K562 (cell line): ENCODE results near the gene HS3ST4. TPM values are rescaled to one million over a fixed set of nuclear protein-coding genes. Genes with fewer than 3 reads are reported as not detected.

Experiments used
- ATAC-seq: fragments of 200-7000 bp; cut with Tn5 transposase; 3 replicates; pipeline ENCODE4 v1.9.1; 2020; ENCODE audit warnings: moderate library complexity
- BruUV-seq: library from RNA; stranded (reverse); fragments of 400-500 nt; replicated peaks from 2 replicates; lab custom pipeline; 2021; lab: Mats Ljungman, UMichigan
- CTCF ChIA-PET: fragments of 300-600 bp; formaldehyde crosslinking; extraction: SDS; loops from one replicate; lab custom pipeline; 2021; ENCODE audit warnings: low intra/inter-chr PET ratio; lab: Yijun Ruan, JAX
- POLR2A ChIA-PET: fragments of 300-600, 350-650 bp; sonication (Branson Sonifier 250); formaldehyde crosslinking; extraction: SDS; loops from one replicate; lab custom pipeline; 2021; ENCODE audit warnings: antibody characterized with exemption, inconsistent platforms; lab: Yijun Ruan, JAX
- DNase-seq, 4 experiments: peaks; one replicate each; pipeline versions ENCODE4 v3.0.0 to v3.0.0-alpha.2; 2011 to 2018; ENCODE audit warnings: low spot score in 3 of 4, mixed read lengths in 3 of 4; ENCODE audit errors: extremely low read depth in 1 of 4
- FAIRE-seq: peaks from 2 replicates; lab custom pipeline; 2011; peaks lifted over from hg19 to GRCh38; lab: Jason Lieb, UNC
- H2AFZ ChIP-seq: 2 replicates; pipeline ENCODE4 v1.6.0; 2011; ENCODE audit warnings: low read depth, low read length, control low read depth, inconsistent platforms
- H3K27ac ChIP-seq: fragments of 200-600 bp; 3 replicates; pipeline ENCODE4 v1.8.0; 2011; ENCODE audit warnings: low read depth, mild to moderate bottlenecking, control low read depth, inconsistent platforms, low read length, moderate library complexity, mixed read lengths; ENCODE audit errors: extremely low read depth
- H3K27me3 ChIP-seq, 2 experiments: fragments of 300-600 bp in 1 of 2; 2 replicates in 1 of 2; 3 replicates in 1 of 2; pipeline versions ENCODE4 v1.6.0 to v1.8.0; 2011; ENCODE audit warnings: inconsistent platforms in 2 of 2, low read length in 2 of 2, mild to moderate bottlenecking in 1 of 2, mixed read lengths in 1 of 2, moderate library complexity in 1 of 2; ENCODE audit not compliant: control insufficient read depth in 2 of 2, insufficient read depth in 2 of 2
- H3K36me3 ChIP-seq: fragments of 300-600 bp; 3 replicates; pipeline ENCODE4 v1.8.0; 2011; ENCODE audit warnings: mild to moderate bottlenecking, low read length, inconsistent platforms; ENCODE audit not compliant: control insufficient read depth, insufficient read depth
- H3K4me1 ChIP-seq, 2 experiments: fragments of 200-600 bp in 1 of 2; replicated peaks in 1 of 2; 2 replicates in 1 of 2; 3 replicates in 1 of 2; pipeline versions ENCODE4 v1.5.1 to v1.8.0; 2011; ENCODE audit warnings: inconsistent platforms in 2 of 2, low read length in 2 of 2, mild to moderate bottlenecking in 1 of 2, mixed read lengths in 1 of 2, moderate library complexity in 1 of 2; ENCODE audit not compliant: control insufficient read depth in 2 of 2, insufficient read depth in 2 of 2
- H3K4me2 ChIP-seq: 2 replicates; pipeline ENCODE4 v1.6.1; 2011; ENCODE audit warnings: low read length, control low read depth, inconsistent platforms, mixed read lengths; ENCODE audit not compliant: insufficient read depth
- H3K4me3 ChIP-seq: fragments of 200-600 bp; sonication (generic), shearing (Covaris generic); 2 replicates; pipeline ENCODE4 v1.5.1; 2016; ENCODE audit warnings: control low read depth, inconsistent platforms
- H3K79me2 ChIP-seq: fragments of 200-600 bp; 3 replicates; pipeline ENCODE4 v1.8.0; 2011; ENCODE audit warnings: low read length, inconsistent platforms; ENCODE audit not compliant: control insufficient read depth, insufficient read depth
- H3K9ac ChIP-seq, 2 experiments: 2 replicates each; pipeline versions ENCODE4 v1.6.0 to v1.6.1; 2011; ENCODE audit warnings: low read depth in 2 of 2, low read length in 2 of 2, control low read depth in 1 of 2, inconsistent platforms in 1 of 2, mild to moderate bottlenecking in 1 of 2, mixed read lengths in 1 of 2; ENCODE audit not compliant: insufficient read depth in 1 of 2
- H3K9me1 ChIP-seq: one replicate; pipeline ENCODE4 v1.6.0; 2011; ENCODE audit warnings: inconsistent platforms, mild to moderate bottlenecking, low read length, moderate library complexity; ENCODE audit not compliant: control insufficient read depth, insufficient read depth
- H3K9me3 ChIP-seq: replicated peaks from 2 replicates; pipeline ENCODE4 v1.5.1; 2011; ENCODE audit warnings: low read depth, low read length, inconsistent platforms; ENCODE audit not compliant: control insufficient read depth, insufficient read depth
- H4K20me1 ChIP-seq: replicated peaks from 2 replicates; pipeline ENCODE4 v1.6.1; 2011; ENCODE audit warnings: low read length, inconsistent platforms, mixed read lengths; ENCODE audit not compliant: control insufficient read depth, insufficient read depth
- HCFC1 ChIP-seq: IDR thresholded peaks from 2 replicates; pipeline ENCODE4 v1.6.1; 2012; ENCODE audit warnings: low read depth, low read length, improper control_type of control experiment
- HSF4 ChIP-seq: fragments of 250-450 bp; sonication (Bioruptor Pico); IDR thresholded peaks from 2 replicates; pipeline ENCODE4 v2.1.2; 2022; ENCODE audit warnings: mild to moderate bottlenecking, moderate library complexity, borderline replicate concordance
- KDM1A ChIP-seq, 2 experiments: fragments of 450-650 bp; IDR thresholded peaks; 2 replicates each; pipeline ENCODE4 v1.6.1; 2016; ENCODE audit warnings: mild to moderate bottlenecking in 2 of 2
- LEF1 ChIP-seq: fragments of 450-650 bp; IDR thresholded peaks from 2 replicates; pipeline ENCODE4 v1.6.1; 2016; ENCODE audit warnings: mild to moderate bottlenecking
- NR2C1 ChIP-seq, 2 experiments: fragments of 450-650 bp; IDR thresholded peaks; 2 replicates each; pipeline ENCODE4 v1.6.1; 2017; ENCODE audit warnings: mild to moderate bottlenecking in 2 of 2, antibody characterized with exemption in 1 of 2, inconsistent platforms in 1 of 2, missing compliant biosample characterization in 1 of 2, missing genetic modification characterization in 1 of 2
- RB1 ChIP-seq: fragments of 450-650 bp; IDR thresholded peaks from 2 replicates; pipeline ENCODE4 v1.6.1; 2017; ENCODE audit warnings: low read depth, mild to moderate bottlenecking
- RHOXF2B ChIP-seq: fragments of 250-450 bp; sonication (Bioruptor Pico); conservative IDR thresholded peaks from 2 replicates; pipeline ENCODE4 v1.5.1; 2021
- SAP30 ChIP-seq: fragments of 200-600 bp; sonication (generic); IDR thresholded peaks from 2 replicates; pipeline ENCODE4 v1.6.1; 2012; ENCODE audit warnings: borderline replicate concordance, low read depth, mild to moderate bottlenecking, moderate library complexity, low read length, control low read depth, inconsistent platforms; ENCODE audit not compliant: insufficient read depth, poor library complexity, severe bottlenecking
- SMARCC2 ChIP-seq: fragments of 450-650 bp; IDR thresholded peaks from 2 replicates; pipeline ENCODE4 v1.6.1; 2017; ENCODE audit warnings: antibody characterized with exemption, moderate library complexity, mild to moderate bottlenecking, low read depth
- YY1 ChIP-seq, 3 experiments: IDR thresholded peaks; 2 replicates each; pipeline ENCODE4 v1.6.1; 2011; ENCODE audit warnings: low read length in 2 of 3, mild to moderate bottlenecking in 2 of 3, moderate library complexity in 2 of 3, borderline replicate concordance in 1 of 3, control low read depth in 1 of 3, low read depth in 1 of 3; ENCODE audit not compliant: insufficient read depth in 3 of 3, insufficient replicate concordance in 2 of 3, control insufficient read depth in 1 of 3, insufficient read length in 1 of 3; ENCODE audit errors: extremely low read depth in 1 of 3
- ZKSCAN8 ChIP-seq: fragments of 200-800 bp; sonication (Bioruptor generic); IDR thresholded peaks from 2 replicates; pipeline ENCODE4 v1.6.1; 2016; ENCODE audit warnings: missing genetic modification characterization, missing compliant biosample characterization
- ZNF133 ChIP-seq: fragments of 250-450 bp; sonication (Bioruptor Pico); IDR thresholded peaks from 2 replicates; pipeline ENCODE4 v1.4.0; 2020; ENCODE audit warnings: mild to moderate bottlenecking
- ZNF280B ChIP-seq: fragments of 250-450 bp; sonication (Bioruptor Pico); IDR thresholded peaks from 2 replicates; pipeline ENCODE4 v1.5.1; 2021; ENCODE audit warnings: mild to moderate bottlenecking
- ZNF408 ChIP-seq: fragments of 250-450 bp; sonication (Bioruptor Pico); IDR thresholded peaks from 2 replicates; pipeline ENCODE4 v1.4.0; 2020; ENCODE audit warnings: low read depth, mild to moderate bottlenecking, moderate library complexity
- WGBS: fragments of 100-300 bp; shearing (Covaris generic); methylation state at CpG from one replicate; pipeline ENCODE4 v1.1.6; 2016; ENCODE audit warnings: low coverage, mixed read lengths; ENCODE audit not compliant: insufficient coverage; ENCODE audit errors: missing lambda C conversion rate; 5-methylcytosine and 5-hydroxymethylcytosine counted together
- in situ Hi-C: fragments of 300-500 bp; cut with MboI; formaldehyde crosslinking; loops from 4 replicates; pipeline ENCODE4 v1.15.0; 2018; ENCODE audit warnings: inconsistent platforms, mixed read lengths
- intact Hi-C: fragments of 100-400 bp; cut with micrococcal nuclease; formaldehyde crosslinking; loops from 2 replicates; pipeline ENCODE4 v1.14.2; 2022
- polyA plus RNA-seq, 8 experiments: library from polyadenylated mRNA; depleted of rRNA in 4 of 8; stranded (reverse) in 5 of 8; unstranded in 3 of 8; fragments of >200 nt; fragmentation: Nextera tagmentation in 2 of 8; fragmentation: Illumina TruSeq in 1 of 8; extraction: Ambion mirVana in 2 of 8; extraction: Trizol in 1 of 8; gene quantifications; 2 replicates each; pipeline versions ENCODE4 v1.2.1 to v1.2.3, GENCODE V29; 2011 to 2014; ENCODE audit warnings: inconsistent platforms in 1 of 8, missing spikeins in 1 of 8
- total RNA-seq, 7 experiments: library from RNA; depleted of rRNA in 6 of 7; stranded (reverse); fragments of >200 nt in 6 of 7; fragmentation: Illumina TruSeq in 2 of 7; extraction: Trizol in 2 of 7; gene quantifications; 2 replicates each; pipeline versions ENCODE4 v1.2.1 to v1.2.3, GENCODE V29; 2011 to 2021; ENCODE audit warnings: low replicate concordance in 1 of 7
- TF ChIP-seq, protein P1 (sequence below): fragments of 250-450 bp; sonication (Bioruptor Pico); IDR thresholded peaks from 2 replicates; pipeline ENCODE4 v1.8.0; 2021; ENCODE audit warnings: moderate library complexity, mild to moderate bottlenecking, inconsistent platforms
- TF ChIP-seq, protein P2 (sequence below): fragments of 250-450 bp; sonication (Bioruptor Pico); IDR thresholded peaks from 2 replicates; pipeline ENCODE4 v1.5.0; 2021; ENCODE audit warnings: mild to moderate bottlenecking, moderate library complexity

HS3ST4 gene
- total and polyA plus RNA-seq, 9 of the 15 experiments (the other 6 are each of a cell fraction or from before 2014, with no cell fraction given), result not detected

GRCh38 chr16:25828510-25828909 is 136.8 kb downstream of the HS3ST4 start:
- ChIA-PET POLR2A (interaction anchor here (0.6 kb wide), 1 partner anchor 124 kb away, joined by 3 read pairs; no protein-coding TSS in a partner anchor), CTCF (no interaction called here)
- TF ChIP-seq ZNF280B (CRISPR knock-in tag), result no peak
- TF ChIP-seq HSF4 (CRISPR knock-in tag), result no peak
- TF ChIP-seq HCFC1, result no peak
- TF ChIP-seq, protein P1, sequence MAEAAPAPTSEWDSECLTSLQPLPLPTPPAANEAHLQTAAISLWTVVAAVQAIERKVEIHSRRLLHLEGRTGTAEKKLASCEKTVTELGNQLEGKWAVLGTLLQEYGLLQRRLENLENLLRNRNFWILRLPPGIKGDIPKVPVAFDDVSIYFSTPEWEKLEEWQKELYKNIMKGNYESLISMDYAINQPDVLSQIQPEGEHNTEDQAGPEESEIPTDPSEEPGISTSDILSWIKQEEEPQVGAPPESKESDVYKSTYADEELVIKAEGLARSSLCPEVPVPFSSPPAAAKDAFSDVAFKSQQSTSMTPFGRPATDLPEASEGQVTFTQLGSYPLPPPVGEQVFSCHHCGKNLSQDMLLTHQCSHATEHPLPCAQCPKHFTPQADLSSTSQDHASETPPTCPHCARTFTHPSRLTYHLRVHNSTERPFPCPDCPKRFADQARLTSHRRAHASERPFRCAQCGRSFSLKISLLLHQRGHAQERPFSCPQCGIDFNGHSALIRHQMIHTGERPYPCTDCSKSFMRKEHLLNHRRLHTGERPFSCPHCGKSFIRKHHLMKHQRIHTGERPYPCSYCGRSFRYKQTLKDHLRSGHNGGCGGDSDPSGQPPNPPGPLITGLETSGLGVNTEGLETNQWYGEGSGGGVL (CRISPR knock-in tag), result no peak
- no peak for TF ChIP-seq ZNF408 (CRISPR knock-in tag)
- TF ChIP-seq YY1 (IDR thresholded peaks at IDR 0.05; ENCODE audit: borderline replicate concordance in 1 of 3, control insufficient read depth in 1 of 3, extremely low read depth in 1 of 3, insufficient read depth in 3 of 3, insufficient read length in 1 of 3, insufficient replicate concordance in 2 of 3, low read depth in 1 of 3, low read length in 2 of 3), result no peak
- TF ChIP-seq KDM1A (IDR thresholded peaks at IDR 0.05), result no peak
- TF ChIP-seq SMARCC2, result no peak
- TF ChIP-seq, protein P2, sequence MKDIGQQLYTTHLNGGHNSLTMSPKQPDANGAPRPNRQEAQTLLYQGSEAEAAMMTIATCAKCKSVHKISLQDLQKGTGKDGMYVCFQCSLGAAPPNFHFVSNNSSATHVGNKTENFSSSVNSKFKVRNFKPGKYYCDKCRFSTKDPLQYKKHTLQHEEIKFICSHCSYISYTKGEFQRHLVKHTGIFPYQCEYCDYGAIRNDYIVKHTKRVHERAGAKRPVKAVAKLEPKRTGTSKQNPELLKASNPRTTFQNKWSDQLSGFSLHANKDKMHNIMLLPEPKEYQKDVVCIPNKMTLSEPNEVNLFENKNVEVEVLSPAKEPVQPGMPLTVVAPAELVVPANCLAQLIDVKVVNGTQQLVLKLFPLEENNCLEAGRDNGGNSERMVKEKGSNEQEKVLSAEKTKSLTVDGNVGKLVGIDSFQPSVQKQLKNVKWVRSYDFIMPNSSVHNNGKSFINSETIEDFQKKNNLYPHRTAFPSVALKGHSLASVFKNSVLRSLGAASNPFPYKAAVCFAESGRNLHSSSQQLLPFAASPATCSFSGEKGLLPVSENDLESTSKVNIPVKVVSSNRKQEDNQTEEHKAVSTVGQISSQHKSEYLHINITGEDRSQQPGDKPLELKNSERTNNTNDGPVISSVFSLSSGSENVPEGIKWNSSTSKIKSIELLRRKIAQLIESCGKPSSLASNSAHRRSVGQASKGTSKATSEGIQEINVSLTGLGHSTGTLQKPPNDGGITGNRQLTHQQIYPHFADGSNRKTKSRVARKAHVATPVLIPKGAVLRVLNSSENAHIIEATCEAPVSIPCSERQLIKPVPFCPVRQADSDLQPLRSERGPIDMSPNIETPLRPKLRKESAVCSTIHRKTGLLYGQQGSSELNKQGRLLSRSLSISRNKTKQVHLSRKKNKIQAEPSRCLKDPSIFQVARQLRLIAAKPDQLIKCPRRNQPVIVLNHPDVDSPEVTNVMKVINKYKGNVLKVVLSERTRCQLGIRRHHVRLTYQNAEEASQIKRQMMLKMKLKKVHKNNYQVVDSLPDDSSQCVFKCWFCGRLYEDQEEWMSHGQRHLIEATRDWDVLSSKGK (CRISPR knock-in tag), result no peak
- no peak for TF ChIP-seq ZKSCAN8 (CRISPR knock-in tag)
- TF ChIP-seq ZNF133 (CRISPR knock-in tag), result no peak
- no peak for TF ChIP-seq NR2C1 (IDR thresholded peaks at IDR 0.05)
- no peak for TF ChIP-seq NR2C1 (tag; IDR thresholded peaks at IDR 0.05)
- no peak for TF ChIP-seq RB1
- TF ChIP-seq RHOXF2B (CRISPR knock-in tag), result no peak
- TF ChIP-seq SAP30, result no peak
- no peak for TF ChIP-seq LEF1
- no peak overlapping the region for H2AFZ ChIP-seq
- 3% methylated on average over 3 of the region's 3 CpGs for WGBS
- H3K4me2 ChIP-seq, result no peak overlapping the region
- in situ Hi-C loops (no loop called here), intact Hi-C loops (no loop called here)
- FAIRE-seq (no peak), ATAC-seq (no peak), DNase-seq (no peak)
- no peaks in the 10 kb centered on the region for H3K36me3 ChIP-seq
- H3K9ac ChIP-seq, result no peak overlapping the region
- H3K9me1 ChIP-seq, result no peaks in the 10 kb centered on the region
- H3K27me3 ChIP-seq, result peaks cover 0 to 2% of the 10 kb centered on the region in 2 experiments; a peak in 1 of 5 replicates
- H3K79me2 ChIP-seq, result no peaks in the 10 kb centered on the region
- no peak overlapping the region for H3K27ac ChIP-seq
- no peaks in the 10 kb centered on the region for H3K9me3 ChIP-seq
- BruUV-seq, result no TSS peak
- no peak overlapping the region for H3K4me3 ChIP-seq
- no peaks in the 10 kb centered on the region for H3K4me1 ChIP-seq
- H4K20me1 ChIP-seq, result no peaks in the 10 kb centered on the region
